Endodermal cell (in vitro differentiated cells): ENCODE measurements around the gene NUCKS1. TPM values are rescaled to one million over a fixed set of nuclear protein-coding genes. Genes with fewer than 3 reads are reported as not detected.
A peak's percentile ranks its signal among the peaks of the same experiment; 100 is the strongest.

Experiments used
- DNase-seq: peaks from one replicate; pipeline ENCODE4 v3.0.0-alpha.2; 2017
- H3K27ac ChIP-seq: 2 replicates; pipeline ENCODE4 v1.5.1; 2013; ENCODE audit warnings: mild to moderate bottlenecking, low read depth, low read length, moderate library complexity
- H3K27me3 ChIP-seq: 2 replicates; pipeline ENCODE4 v1.6.1; 2013; ENCODE audit warnings: mild to moderate bottlenecking, low read length, moderate library complexity; ENCODE audit not compliant: insufficient read depth, control insufficient read depth, poor library complexity, severe bottlenecking
- H3K36me3 ChIP-seq: 2 replicates; pipeline ENCODE4 v1.7.0; 2013; ENCODE audit warnings: mild to moderate bottlenecking, low read length, moderate library complexity; ENCODE audit not compliant: control insufficient read depth, insufficient read depth
- H3K4me1 ChIP-seq: one replicate; pipeline ENCODE4 v1.7.0; 2013; ENCODE audit warnings: low read length; ENCODE audit not compliant: control insufficient read depth, insufficient read depth
- H3K4me3 ChIP-seq: 2 replicates; pipeline ENCODE4 v1.5.1; 2013; ENCODE audit warnings: mild to moderate bottlenecking, low read length, moderate library complexity
- H3K9ac ChIP-seq: 2 replicates; pipeline ENCODE4 v1.6.1; 2013; ENCODE audit warnings: mild to moderate bottlenecking, low read length, moderate library complexity; ENCODE audit not compliant: poor library complexity, severe bottlenecking; ENCODE audit errors: extremely low read depth
- H3K9me3 ChIP-seq: 2 replicates; pipeline ENCODE4 v1.6.1; 2013; ENCODE audit warnings: mild to moderate bottlenecking, low read length, moderate library complexity; ENCODE audit not compliant: control insufficient read depth
- H3K27ac Mint-ChIP-seq: 2 replicates; pipeline ENCODE4 v1.8.0; 2020; ENCODE audit warnings: mixed read lengths
- H3K27me3 Mint-ChIP-seq: 2 replicates; pipeline ENCODE4 v1.8.0; 2021; ENCODE audit warnings: mild to moderate bottlenecking, mixed read lengths; ENCODE audit not compliant: insufficient read depth
- H3K36me3 Mint-ChIP-seq: 2 replicates; pipeline ENCODE4 v1.8.0; 2020; ENCODE audit warnings: low read depth, mixed read lengths
- H3K4me1 Mint-ChIP-seq: 2 replicates; pipeline ENCODE4 v1.8.0; 2020; ENCODE audit warnings: mixed read lengths
- H3K4me3 Mint-ChIP-seq: 2 replicates; pipeline ENCODE4 v1.8.0; 2020; ENCODE audit warnings: mild to moderate bottlenecking, moderate library complexity, mixed read lengths
- H3K9me3 Mint-ChIP-seq: 2 replicates; pipeline ENCODE4 v1.8.0; 2020; ENCODE audit warnings: mild to moderate bottlenecking, mixed read lengths
- WGBS, 2 experiments: methylation state at CpG; one replicate each; pipeline versions ENCODE4 v1.1.5 to v1.1.7; 2013; ENCODE audit warnings: missing lambda C conversion rate in 2 of 2, mixed read lengths in 1 of 2; ENCODE audit not compliant: insufficient coverage in 1 of 2, insufficient read length in 1 of 2; 5-methylcytosine and 5-hydroxymethylcytosine counted together
- total RNA-seq, 2 donors: library from RNA; stranded (reverse); fragmentation: NEBNext Ultra II Directional in 1 of 2; extraction: Animal tissue kit (Norgen Biotek cat#: 25700) in 1 of 2; gene quantifications; 2 replicates in 1 of 2; 3 replicates in 1 of 2; pipeline ENCODE4 v1.2.1, GENCODE V29; 2021
- TF ChIP-seq, protein P1 (sequence below): fragments of 200-600 bp; sonication (generic); conservative IDR thresholded peaks from 2 replicates; pipeline ENCODE4 v1.5.0; 2021; ENCODE audit warnings: antibody characterized with exemption, mild to moderate bottlenecking

The NUCKS1 gene
- total RNA-seq, 2 donors from 2014 or later: 380 to 532 TPM

DNA sequence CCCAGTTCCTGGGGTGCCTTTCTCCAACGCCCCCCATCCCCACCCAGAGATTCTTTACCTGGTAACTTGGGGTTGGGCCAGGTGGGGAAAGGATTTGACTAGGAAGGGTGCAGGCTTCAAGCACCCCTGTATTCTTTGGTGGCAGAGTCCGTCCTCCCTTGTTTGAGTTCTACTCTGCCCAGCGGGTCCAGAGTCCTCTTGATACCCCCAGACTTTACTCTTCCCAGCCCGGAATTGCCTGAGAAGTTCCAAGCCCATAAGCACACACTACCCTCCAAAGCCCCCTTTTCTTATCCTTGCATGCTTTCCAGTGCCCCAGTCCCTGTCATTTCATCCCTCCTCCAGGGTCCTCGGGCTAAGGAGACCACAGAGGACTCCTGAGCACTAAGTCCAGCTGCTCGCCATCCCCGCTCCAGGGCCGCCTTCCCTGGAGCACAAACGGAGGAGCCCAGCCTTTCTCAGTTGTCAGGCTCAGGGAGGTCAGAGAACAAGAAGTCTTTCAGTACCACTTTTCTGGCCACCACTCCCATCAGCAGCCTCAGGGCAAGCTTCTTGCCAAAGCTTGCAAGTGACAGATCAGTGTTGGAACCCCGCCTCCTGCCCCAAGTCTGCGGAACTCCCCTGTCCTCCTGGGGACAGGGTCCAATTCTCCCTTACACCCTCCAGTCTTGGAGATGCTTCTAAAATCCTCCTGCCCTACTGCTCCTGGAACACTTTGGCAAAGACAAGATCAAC, 81.9 kb downstream of the NUCKS1 start:
- peaks cover 19% of the 10 kb centered on the region for H3K4me1 ChIP-seq
- no peak overlapping the region for H3K4me3 ChIP-seq
- no peak overlapping the region for H3K9ac ChIP-seq
- H3K27ac Mint-ChIP-seq: peak overlapping the region; percentile 30
- no peak for DNase-seq
- H3K36me3 Mint-ChIP-seq: peaks cover 3% of the 10 kb centered on the region
- no peaks in the 10 kb centered on the region for H3K27me3 ChIP-seq
- H3K36me3 ChIP-seq: no peaks in the 10 kb centered on the region
- TF ChIP-seq, protein P1, sequence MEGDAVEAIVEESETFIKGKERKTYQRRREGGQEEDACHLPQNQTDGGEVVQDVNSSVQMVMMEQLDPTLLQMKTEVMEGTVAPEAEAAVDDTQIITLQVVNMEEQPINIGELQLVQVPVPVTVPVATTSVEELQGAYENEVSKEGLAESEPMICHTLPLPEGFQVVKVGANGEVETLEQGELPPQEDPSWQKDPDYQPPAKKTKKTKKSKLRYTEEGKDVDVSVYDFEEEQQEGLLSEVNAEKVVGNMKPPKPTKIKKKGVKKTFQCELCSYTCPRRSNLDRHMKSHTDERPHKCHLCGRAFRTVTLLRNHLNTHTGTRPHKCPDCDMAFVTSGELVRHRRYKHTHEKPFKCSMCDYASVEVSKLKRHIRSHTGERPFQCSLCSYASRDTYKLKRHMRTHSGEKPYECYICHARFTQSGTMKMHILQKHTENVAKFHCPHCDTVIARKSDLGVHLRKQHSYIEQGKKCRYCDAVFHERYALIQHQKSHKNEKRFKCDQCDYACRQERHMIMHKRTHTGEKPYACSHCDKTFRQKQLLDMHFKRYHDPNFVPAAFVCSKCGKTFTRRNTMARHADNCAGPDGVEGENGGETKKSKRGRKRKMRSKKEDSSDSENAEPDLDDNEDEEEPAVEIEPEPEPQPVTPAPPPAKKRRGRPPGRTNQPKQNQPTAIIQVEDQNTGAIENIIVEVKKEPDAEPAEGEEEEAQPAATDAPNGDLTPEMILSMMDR: no peak
- WGBS, 2 experiments: 92 to 93% methylated on average over 8 to 11 of the region's 11 CpGs
- H3K4me1 Mint-ChIP-seq: peaks cover 65% of the 10 kb centered on the region
- no peak overlapping the region for H3K4me3 Mint-ChIP-seq
- H3K27ac ChIP-seq: peak overlapping the region; percentile 13
- no peaks in the 10 kb centered on the region for H3K9me3 ChIP-seq
- H3K27me3 Mint-ChIP-seq: peaks cover 6% of the 10 kb centered on the region
- no peaks in the 10 kb centered on the region for H3K9me3 Mint-ChIP-seq

- Mint-ChIP-seq H3K4me1 (peaks cover 52% of the 10 kb centered on the region), H3K36me3 (peaks cover 8% of the 10 kb centered on the region), H3K4me3 (no peak overlapping the region), H3K9me3 (no peaks in the 10 kb centered on the region), H3K27ac (no peak overlapping the region), H3K27me3 (peaks cover 6% of the 10 kb centered on the region)
- H3K4me3 ChIP-seq: no peak overlapping the region
- H3K27me3 ChIP-seq: no peaks in the 10 kb centered on the region
- TF ChIP-seq, protein P1: no peak
- WGBS, 2 experiments: 91 to 94% methylated on average over 4 to 6 of the region's 6 CpGs
- no peak for DNase-seq
- no peak overlapping the region for H3K27ac ChIP-seq
- no peak overlapping the region for H3K9ac ChIP-seq
- no peaks in the 10 kb centered on the region for H3K9me3 ChIP-seq
- H3K4me1 ChIP-seq: peaks cover 24% of the 10 kb centered on the region
- no peaks in the 10 kb centered on the region for H3K36me3 ChIP-seq
These were observed 83.4 kb downstream of the NUCKS1 start for GRCh38 chr1:205666372-205667166.

DNA sequence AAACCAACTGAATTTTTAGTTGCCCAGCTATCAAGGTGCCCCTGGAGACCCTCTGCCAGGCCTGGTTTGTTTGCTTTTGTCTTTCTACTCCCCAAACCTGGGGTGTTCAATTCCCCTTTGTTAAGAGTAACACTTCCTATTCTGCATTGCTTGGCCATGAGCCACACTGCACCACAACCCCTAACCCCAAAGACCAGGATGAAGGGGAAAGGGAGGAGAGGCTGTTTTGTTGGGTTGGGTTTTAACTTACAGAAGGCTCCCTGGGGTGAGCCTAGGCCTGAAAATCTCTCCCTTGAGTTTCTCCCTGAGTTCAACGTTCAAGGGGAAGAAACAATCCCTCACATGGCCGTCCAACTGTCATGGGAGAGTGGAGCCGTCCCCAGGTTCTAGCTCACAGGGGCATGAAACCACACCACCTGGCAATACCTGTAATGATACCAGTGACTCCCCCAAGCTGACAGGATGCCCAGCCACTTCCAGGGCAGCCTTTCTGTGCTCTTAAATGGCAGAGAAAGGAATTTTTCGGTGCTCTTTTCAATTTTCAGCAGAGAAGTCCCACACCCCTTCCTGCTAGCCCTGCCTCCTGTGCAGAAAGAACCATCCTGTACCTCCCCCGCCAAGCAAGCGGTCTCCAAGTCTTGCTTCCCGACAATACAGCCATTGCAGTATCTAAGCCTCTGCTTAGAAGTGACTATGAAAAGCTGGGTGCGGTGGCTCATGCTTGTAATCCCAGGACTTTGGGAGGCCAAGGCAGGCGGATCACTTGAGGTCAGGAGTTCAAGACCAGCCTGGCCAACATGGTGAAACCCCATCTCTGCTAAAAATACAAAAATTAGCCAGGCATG, 84.6 kb downstream of the NUCKS1 start:
- H3K4me3 Mint-ChIP-seq: no peak overlapping the region
- Histone ChIP-seq H3K4me3 (no peak overlapping the region), H3K9ac (no peak overlapping the region), H3K27me3 (no peaks in the 10 kb centered on the region), H3K4me1 (peaks cover 16% of the 10 kb centered on the region), H3K9me3 (no peaks in the 10 kb centered on the region), H3K36me3 (no peaks in the 10 kb centered on the region), H3K27ac (no peak overlapping the region)
- peak; percentile 39 for DNase-seq
- H3K36me3 Mint-ChIP-seq: peaks cover 8% of the 10 kb centered on the region
- peaks cover 46% of the 10 kb centered on the region for H3K4me1 Mint-ChIP-seq
- WGBS, 2 experiments: 76 to 81% methylated on average over 7 to 9 of the region's 9 CpGs
- H3K27me3 Mint-ChIP-seq: peaks cover 6% of the 10 kb centered on the region
- peak overlapping the region; percentile 58 for H3K27ac Mint-ChIP-seq
- no peaks in the 10 kb centered on the region for H3K9me3 Mint-ChIP-seq
- TF ChIP-seq, protein P1: no peak
